GM18870 (cell line): ENCODE results near the gene OSBPL10.

Source experiments
- ATAC-seq: cut with Tn5 transposase; IDR thresholded peaks from one replicate; pipeline ENCODE4 v1.9.1; 2021; ENCODE audit warnings: moderate library complexity; ENCODE audit not compliant: unreplicated experiment

The OSBPL10 gene

GRCh38 chr3:31680072-31680870 lies 300.8 kb downstream of the OSBPL10 start:
- ATAC-seq, result no peak

- ATAC-seq, result no peak
These were observed 304.5 kb downstream of the OSBPL10 start for GRCh38 chr3:31676556-31676955.

GRCh38 chr3:31673950-31674349 lies 307.1 kb downstream of the OSBPL10 start:
- ATAC-seq, result no peak

GRCh38 chr3:31671976-31672375 lies 309.1 kb downstream of the OSBPL10 start:
- ATAC-seq, result no peak

- ATAC-seq, result no peak
These were observed 309.6 kb downstream of the OSBPL10 start for GRCh38 chr3:31671451-31671850.

GRCh38 chr3:31670722-31671121 lies 310.3 kb downstream of the OSBPL10 start:
- ATAC-seq, result no peak

GRCh38 chr3:31670136-31670535 lies 310.9 kb downstream of the OSBPL10 start:
- no peak for ATAC-seq

GRCh38 chr3:31668242-31668641 lies 312.8 kb downstream of the OSBPL10 start:
- ATAC-seq, result no peak

- no peak for ATAC-seq
These were observed 313.5 kb downstream of the OSBPL10 start for GRCh38 chr3:31667582-31667981.

- no peak for ATAC-seq
These were observed 317.0 kb downstream of the OSBPL10 start for GRCh38 chr3:31664031-31664430.

- ATAC-seq, result no peak
These were observed 318.9 kb downstream of the OSBPL10 start for GRCh38 chr3:31661993-31662670.

GRCh38 chr3:31661286-31661685 lies 319.8 kb downstream of the OSBPL10 start:
- ATAC-seq, result no peak

- no peak for ATAC-seq
These were observed 321.8 kb downstream of the OSBPL10 start for GRCh38 chr3:31659246-31659645.

- no peak for ATAC-seq
These were observed 326.1 kb downstream of the OSBPL10 start for GRCh38 chr3:31654998-31655397.

GRCh38 chr3:31653464-31653863 lies 327.6 kb downstream of the OSBPL10 start:
- no peak for ATAC-seq

GRCh38 chr3:31652296-31652695 lies 328.8 kb downstream of the OSBPL10 start:
- ATAC-seq, result no peak

- no peak for ATAC-seq
These were observed 332.6 kb downstream of the OSBPL10 start for GRCh38 chr3:31648286-31648968.

- ATAC-seq, result no peak
These were observed 335.8 kb downstream of the OSBPL10 start for GRCh38 chr3:31645256-31645655.

GRCh38 chr3:31639828-31640227 lies 341.2 kb downstream of the OSBPL10 start:
- no peak for ATAC-seq

GRCh38 chr3:31636694-31637442 lies 344.2 kb downstream of the OSBPL10 start:
- ATAC-seq, result no peak

- no peak for ATAC-seq
These were observed 345.0 kb downstream of the OSBPL10 start for GRCh38 chr3:31636049-31636448.
